HepG2 (cell line): Measurements from ENCODE around the gene IER5L. TPM values are rescaled to one million over a fixed set of nuclear protein-coding genes. Genes with fewer than 3 reads are reported as not detected.
A peak's percentile ranks its signal among the peaks of the same experiment; 100 is the strongest.

Source experiments
- CHD4 ChIP-seq: fragments of 200-600 bp; sonication (generic); IDR thresholded peaks from 2 replicates; pipeline ENCODE4 v1.7.0; 2017; ENCODE audit warnings: mild to moderate bottlenecking, low read length, borderline replicate concordance
- FOXC1 ChIP-seq: sonication (generic); formaldehyde crosslinking; IDR thresholded peaks from 2 replicates; pipeline ENCODE4 v1.8.0; 2022; ENCODE audit warnings: mild to moderate bottlenecking, missing genetic modification reagents, borderline replicate concordance
- GMEB1 ChIP-seq: sonication (generic); formaldehyde crosslinking; IDR thresholded peaks from 2 replicates; pipeline ENCODE4 v1.5.1; 2020; ENCODE audit warnings: missing genetic modification reagents, mild to moderate bottlenecking, borderline replicate concordance
- HNF4G ChIP-seq, 2 experiments: sonication (generic) in 1 of 2; formaldehyde crosslinking in 1 of 2; IDR thresholded peaks; 2 replicates each; pipeline versions ENCODE4 v1.4.0 to v1.6.1; 2011 to 2020; ENCODE audit warnings: borderline replicate concordance in 2 of 2, low read depth in 2 of 2, mild to moderate bottlenecking in 2 of 2, low read length in 1 of 2, missing genetic modification reagents in 1 of 2, moderate library complexity in 1 of 2
- HNRNPLL ChIP-seq: fragments of 200-400 bp; formaldehyde crosslinking; IDR thresholded peaks from 2 replicates; pipeline ENCODE4 v1.6.1; 2017; ENCODE audit warnings: mild to moderate bottlenecking, low read depth, low read length; ENCODE audit not compliant: poor library complexity, severe bottlenecking
- ISL2 ChIP-seq: sonication (generic); formaldehyde crosslinking; IDR thresholded peaks from 2 replicates; pipeline ENCODE4 v1.5.0; 2020; ENCODE audit warnings: missing genetic modification reagents
- MTA1 ChIP-seq: sonication (generic); formaldehyde crosslinking; IDR thresholded peaks from 2 replicates; pipeline ENCODE4 v1.4.0; 2020; ENCODE audit warnings: missing genetic modification reagents, mild to moderate bottlenecking, borderline replicate concordance
- PRDM10 ChIP-seq: sonication (generic); formaldehyde crosslinking; IDR thresholded peaks from 2 replicates; pipeline ENCODE4 v1.4.0; 2020; ENCODE audit warnings: low read depth, missing genetic modification reagents
- SMARCC2 ChIP-seq: fragments of 450-650 bp; IDR thresholded peaks from 2 replicates; pipeline ENCODE4 v1.6.1; 2017; ENCODE audit warnings: antibody characterized with exemption, mild to moderate bottlenecking
- ZBTB44 ChIP-seq: sonication (generic); formaldehyde crosslinking; IDR thresholded peaks from 2 replicates; pipeline ENCODE4 v1.4.0; 2020; ENCODE audit warnings: missing genetic modification reagents
- ZNF225 ChIP-seq: sonication (generic); formaldehyde crosslinking; IDR thresholded peaks from 2 replicates; pipeline ENCODE4 v1.4.0; 2020; ENCODE audit warnings: mild to moderate bottlenecking, missing genetic modification reagents
- ZNF263 ChIP-seq: sonication (generic); formaldehyde crosslinking; IDR thresholded peaks from 2 replicates; pipeline ENCODE4 v1.4.0; 2020; ENCODE audit warnings: missing genetic modification reagents
- ZNF274 ChIP-seq: sonication (generic); formaldehyde crosslinking; IDR thresholded peaks from 2 replicates; pipeline ENCODE4 v1.5.1; 2020; ENCODE audit warnings: mild to moderate bottlenecking, missing genetic modification reagents
- ZNF546 ChIP-seq: sonication (generic); formaldehyde crosslinking; conservative IDR thresholded peaks from 2 replicates; pipeline ENCODE4 v1.8.1; 2023; ENCODE audit warnings: mild to moderate bottlenecking, missing genetic modification reagents
- ZNF552 ChIP-seq: sonication (generic); formaldehyde crosslinking; IDR thresholded peaks from 2 replicates; pipeline ENCODE4 v1.9.0; 2022; ENCODE audit warnings: missing genetic modification reagents, mild to moderate bottlenecking, borderline replicate concordance
- ZNF619 ChIP-seq: sonication (generic); formaldehyde crosslinking; IDR thresholded peaks from 2 replicates; pipeline ENCODE4 v1.4.0; 2020; ENCODE audit warnings: mild to moderate bottlenecking, missing genetic modification reagents
- ZSCAN25 ChIP-seq: sonication (generic); formaldehyde crosslinking; IDR thresholded peaks from 2 replicates; pipeline ENCODE4 v1.8.0; 2022; ENCODE audit warnings: mild to moderate bottlenecking, missing genetic modification reagents
- polyA plus RNA-seq, 8 experiments: library from polyadenylated mRNA; depleted of rRNA in 3 of 8; stranded (reverse) in 7 of 8; unstranded in 1 of 8; fragments of >200 nt; fragmentation: Illumina TruSeq in 4 of 8; extraction: Trizol in 4 of 8; gene quantifications; 2 replicates each; pipeline versions ENCODE4 v1.2.1 to v1.2.3, GENCODE V29; 2011 to 2016; ENCODE audit warnings: low read depth in 4 of 8, missing spikeins in 1 of 8, mixed read lengths in 1 of 8; ENCODE audit not compliant: insufficient read depth in 1 of 8
- total RNA-seq, 5 experiments: library from RNA; depleted of rRNA; stranded (reverse); fragments of >200 nt; fragmentation: Illumina TruSeq; extraction: Trizol; gene quantifications; 2 replicates each; pipeline ENCODE4 v1.2.3, GENCODE V29; 2016; ENCODE audit warnings: low read depth in 1 of 5
- TF ChIP-seq, protein P1 (sequence below): sonication (generic); formaldehyde crosslinking; conservative IDR thresholded peaks from 2 replicates; pipeline ENCODE4 v1.8.0; 2022; ENCODE audit warnings: mild to moderate bottlenecking, moderate library complexity, missing genetic modification reagents

The IER5L gene
- total and polyA plus RNA-seq, 2 of the 13 experiments (the other 11 are each of a cell fraction or from before 2014, with no cell fraction given), result 1.8 to 3.3 TPM

GRCh38 chr9:129140397-129141065 lies 37.5 kb downstream of the IER5L start (continued):
- TF ChIP-seq HNRNPLL (peak; percentile 19), ISL2 (CRISPR knock-in tag) (0 out of 2 replicates have a peak, but pooled peaks have one; percentile 8), ZNF552 (CRISPR knock-in tag) (no peak), PRDM10 (CRISPR knock-in tag) (no peak), ZNF274 (CRISPR knock-in tag) (0 out of 2 replicates have a peak, but pooled peaks have one; percentile 27), CHD4 (no peak), ZNF225 (peak; percentile 41; the same call in 1 of the 2 replicates), ZSCAN25 (CRISPR knock-in tag) (peak; percentile 73), ZNF263 (CRISPR knock-in tag) (peak; percentile 44), ZNF546 (CRISPR knock-in tag) (no peak), GMEB1 (no peak), ZBTB44 (CRISPR knock-in tag) (no peak), FOXC1 (CRISPR knock-in tag) (peak; percentile 26; the same call in 1 of the 2 replicates), ZNF619 (CRISPR knock-in tag) (0 out of 2 replicates have a peak, but pooled peaks have one; percentile 37), HNF4G (IDR thresholded peaks at IDR 0.05; ENCODE audit: borderline replicate concordance, low read depth, low read length) (no peak), HNF4G (CRISPR knock-in tag; IDR thresholded peaks at IDR 0.05; ENCODE audit: borderline replicate concordance, low read depth) (0 out of 2 replicates have a peak, but pooled peaks have one; percentile 30), SMARCC2 (no peak), MTA1 (CRISPR knock-in tag) (no peak)
- TF ChIP-seq, protein P1, sequence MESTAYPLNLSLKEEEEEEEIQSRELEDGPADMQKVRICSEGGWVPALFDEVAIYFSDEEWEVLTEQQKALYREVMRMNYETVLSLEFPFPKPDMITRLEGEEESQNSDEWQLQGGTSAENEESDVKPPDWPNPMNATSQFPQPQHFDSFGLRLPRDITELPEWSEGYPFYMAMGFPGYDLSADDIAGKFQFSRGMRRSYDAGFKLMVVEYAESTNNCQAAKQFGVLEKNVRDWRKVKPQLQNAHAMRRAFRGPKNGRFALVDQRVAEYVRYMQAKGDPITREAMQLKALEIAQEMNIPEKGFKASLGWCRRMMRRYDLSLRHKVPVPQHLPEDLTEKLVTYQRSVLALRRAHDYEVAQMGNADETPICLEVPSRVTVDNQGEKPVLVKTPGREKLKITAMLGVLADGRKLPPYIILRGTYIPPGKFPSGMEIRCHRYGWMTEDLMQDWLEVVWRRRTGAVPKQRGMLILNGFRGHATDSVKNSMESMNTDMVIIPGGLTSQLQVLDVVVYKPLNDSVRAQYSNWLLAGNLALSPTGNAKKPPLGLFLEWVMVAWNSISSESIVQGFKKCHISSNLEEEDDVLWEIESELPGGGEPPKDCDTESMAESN, result 0 out of 2 replicates have a peak, but pooled peaks have one; percentile 33
